ENCODE measurements around the gene TTLL11.

DNA sequence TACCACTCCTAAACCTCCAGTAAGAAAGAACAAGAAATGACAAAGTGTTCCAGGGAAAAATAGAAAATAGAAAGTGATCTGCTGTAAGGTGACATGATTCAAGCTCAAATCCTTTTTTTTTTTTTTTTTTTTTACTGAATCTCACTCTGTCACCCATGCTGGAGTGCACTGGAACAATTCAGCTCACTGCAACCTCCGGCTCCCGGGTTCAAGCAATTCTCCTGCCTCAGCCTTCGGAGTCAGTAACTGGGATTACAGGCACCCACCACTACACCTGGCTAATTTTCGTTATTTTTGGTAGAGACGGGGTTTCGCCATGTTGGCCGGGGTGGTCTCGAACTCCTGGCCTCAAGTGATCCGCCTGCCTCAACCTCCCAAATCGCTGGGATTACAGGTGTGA lies 35.9 kb downstream of the TTLL11 start:
- TF ChIP-seq POLR2A (IDR thresholded peaks at IDR 0.05; ENCODE audit: low read depth), result no peak
- TF ChIP-seq, protein P1, sequence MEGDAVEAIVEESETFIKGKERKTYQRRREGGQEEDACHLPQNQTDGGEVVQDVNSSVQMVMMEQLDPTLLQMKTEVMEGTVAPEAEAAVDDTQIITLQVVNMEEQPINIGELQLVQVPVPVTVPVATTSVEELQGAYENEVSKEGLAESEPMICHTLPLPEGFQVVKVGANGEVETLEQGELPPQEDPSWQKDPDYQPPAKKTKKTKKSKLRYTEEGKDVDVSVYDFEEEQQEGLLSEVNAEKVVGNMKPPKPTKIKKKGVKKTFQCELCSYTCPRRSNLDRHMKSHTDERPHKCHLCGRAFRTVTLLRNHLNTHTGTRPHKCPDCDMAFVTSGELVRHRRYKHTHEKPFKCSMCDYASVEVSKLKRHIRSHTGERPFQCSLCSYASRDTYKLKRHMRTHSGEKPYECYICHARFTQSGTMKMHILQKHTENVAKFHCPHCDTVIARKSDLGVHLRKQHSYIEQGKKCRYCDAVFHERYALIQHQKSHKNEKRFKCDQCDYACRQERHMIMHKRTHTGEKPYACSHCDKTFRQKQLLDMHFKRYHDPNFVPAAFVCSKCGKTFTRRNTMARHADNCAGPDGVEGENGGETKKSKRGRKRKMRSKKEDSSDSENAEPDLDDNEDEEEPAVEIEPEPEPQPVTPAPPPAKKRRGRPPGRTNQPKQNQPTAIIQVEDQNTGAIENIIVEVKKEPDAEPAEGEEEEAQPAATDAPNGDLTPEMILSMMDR (IDR thresholded peaks at IDR 0.05), result no peak
- TF ChIP-seq POLR2AphosphoS5 (IDR thresholded peaks at IDR 0.05), result no peak

All from esophagus muscularis mucosa (tissue), 3 donors.